ENCODE measurements around the gene CHST3. TPM values are rescaled to one million over a fixed set of nuclear protein-coding genes. Genes with fewer than 3 reads are reported as not detected.

CHST3 gene
- total and polyA plus RNA-seq, 11 donors = 8.1 to 51.3 (median 25.0) TPM

GRCh38 chr10:71927159-71927558, 37.0 kb upstream of the CHST3 start:
- no peak for DNase-seq
- 76 to 91% (median 81%) methylated on average over 4 of the region's 4 CpGs for WGBS, 4 donors

GRCh38 chr10:71927776-71928592, 36.2 kb upstream of the CHST3 start:
- Histone ChIP-seq H3K9me3 (peaks cover 0 to 13% (median 0%) of the 10 kb centered on the region in 12 donors), H3K36me3 (no peaks in the 10 kb centered on the region), H3K27me3 (no peaks in the 10 kb centered on the region), H3K4me3 (no peak overlapping the region), H3K27ac (no peak overlapping the region), H3K4me1 (peaks cover 0 to 4% (median 0%) of the 10 kb centered on the region in 12 donors)
- intact Hi-C loops (cut with DNase I) = no loop called here
- 83 to 87% (median 85%) methylated on average over 5 of the region's 5 CpGs for WGBS, 4 donors
- no peak for DNase-seq
- TF ChIP-seq POLR2A (IDR thresholded peaks at IDR 0.05) = no peak
- no peak for TF ChIP-seq CTCF (IDR thresholded peaks at IDR 0.05)
- ATAC-seq = no peak

More at GRCh38 chr10:71927159-71927558, 37.0 kb upstream of the CHST3 start:
- H3K9me3 ChIP-seq = peaks cover 0 to 4% (median 0%) of the 10 kb centered on the region in 12 donors
- intact Hi-C loops (cut with DNase I) = no loop called here
- ATAC-seq = no peak
- TF ChIP-seq CTCF (IDR thresholded peaks at IDR 0.05) (no peak), POLR2A (IDR thresholded peaks at IDR 0.05) (no peak)
- H3K4me3 ChIP-seq = no peak overlapping the region
- no peak overlapping the region for H3K27ac ChIP-seq
- H3K27me3 ChIP-seq = no peaks in the 10 kb centered on the region
- no peaks in the 10 kb centered on the region for H3K36me3 ChIP-seq
- peaks cover 0 to 11% (median 0%) of the 10 kb centered on the region in 12 donors for H3K4me1 ChIP-seq

- Histone ChIP-seq H3K27me3 (no peaks in the 10 kb centered on the region), H3K9me3 (peaks cover 0 to 23% (median 0%) of the 10 kb centered on the region in 12 donors), H3K27ac (no peak overlapping the region), H3K36me3 (no peaks in the 10 kb centered on the region), H3K4me1 (no peaks in the 10 kb centered on the region), H3K4me3 (no peak overlapping the region)
- DNase-seq (no peak), ATAC-seq (no peak)
- TF ChIP-seq POLR2A (IDR thresholded peaks at IDR 0.05) (no peak), CTCF (IDR thresholded peaks at IDR 0.05) (no peak)
- intact Hi-C loops (cut with DNase I) = no loop called here
- WGBS, 4 donors = 91 to 100% (median 94%) methylated on average over 1 of the region's 1 CpG
Observed at GRCh38 chr10:71931295-71931694, 32.9 kb upstream of the CHST3 start.

DNA sequence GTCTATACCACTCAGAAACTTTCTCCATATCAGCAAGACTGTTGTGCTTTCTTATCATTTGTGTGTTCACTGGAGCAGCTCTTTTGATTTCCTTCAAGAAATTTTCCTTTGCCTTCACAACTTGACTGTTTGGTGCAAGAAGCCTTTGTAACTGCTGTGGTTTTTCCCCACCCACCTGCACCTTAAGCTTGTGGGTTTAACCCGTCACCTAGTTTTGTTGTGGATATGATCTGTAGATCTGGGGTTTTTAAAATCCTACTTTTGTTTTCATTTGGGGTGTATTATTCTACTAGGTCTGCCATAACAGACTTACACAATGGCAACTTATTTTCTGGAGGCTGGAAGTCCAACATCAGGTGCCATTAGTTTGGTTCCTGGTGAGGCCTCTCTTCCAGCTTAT, 30.5 kb upstream of the CHST3 start:
- Histone ChIP-seq H3K36me3 (no peaks in the 10 kb centered on the region), H3K4me1 (no peaks in the 10 kb centered on the region), H3K4me3 (no peak overlapping the region), H3K27ac (no peak overlapping the region), H3K9me3 (peaks cover 0 to 23% (median 0%) of the 10 kb centered on the region in 12 donors), H3K27me3 (no peaks in the 10 kb centered on the region)
- WGBS, 4 donors = 84 to 100% (median 93%) methylated on average over 1 of the region's 1 CpG
- intact Hi-C loops (cut with DNase I) = no loop called here
- no peak for ATAC-seq
- DNase-seq = no peak
- TF ChIP-seq CTCF (IDR thresholded peaks at IDR 0.05) (no peak), POLR2A (IDR thresholded peaks at IDR 0.05) (no peak)

Measured in heart left ventricle (tissue), 16 donors.